Osteocyte (in vitro differentiated cells): ENCODE data around the gene NDUFA3. TPM values are rescaled to one million over a fixed set of nuclear protein-coding genes. Genes with fewer than 3 reads are reported as not detected.

ENCODE experiments used
- DNase-seq: peaks from one replicate; pipeline ENCODE4 v3.0.0; 2021; ENCODE audit warnings: mixed read lengths; ENCODE audit not compliant: unreplicated experiment; ENCODE audit errors: extremely low spot score
- H3K27ac Mint-ChIP-seq: one replicate; pipeline ENCODE4 v1.8.0; 2021; ENCODE audit warnings: mild to moderate bottlenecking, mixed read lengths; ENCODE audit not compliant: unreplicated experiment
- H3K27me3 Mint-ChIP-seq: one replicate; pipeline ENCODE4 v1.8.0; 2021; ENCODE audit warnings: mixed read lengths; ENCODE audit not compliant: unreplicated experiment
- H3K36me3 Mint-ChIP-seq: one replicate; pipeline ENCODE4 v1.8.0; 2021; ENCODE audit warnings: mixed read lengths; ENCODE audit not compliant: unreplicated experiment
- H3K4me1 Mint-ChIP-seq: one replicate; pipeline ENCODE4 v1.8.0; 2021; ENCODE audit warnings: mixed read lengths; ENCODE audit not compliant: unreplicated experiment
- H3K4me3 Mint-ChIP-seq: one replicate; pipeline ENCODE4 v1.8.0; 2021; ENCODE audit warnings: mild to moderate bottlenecking, moderate library complexity, mixed read lengths; ENCODE audit not compliant: unreplicated experiment
- H3K9me3 Mint-ChIP-seq: one replicate; pipeline ENCODE4 v1.8.0; 2021; ENCODE audit warnings: mixed read lengths; ENCODE audit not compliant: unreplicated experiment
- total RNA-seq: library from RNA; stranded (reverse); gene quantifications from 2 replicates; pipeline ENCODE4 v1.2.1, GENCODE V29; 2021
- TF ChIP-seq, protein P1 (sequence below): fragments of 200-600 bp; sonication (generic); IDR thresholded peaks from 2 replicates; pipeline ENCODE4 v1.5.0; 2021; ENCODE audit warnings: antibody characterized with exemption, mild to moderate bottlenecking, moderate library complexity

Gene NDUFA3
- total RNA-seq, 1 donor from 2014 or later, result 132 TPM

DNA sequence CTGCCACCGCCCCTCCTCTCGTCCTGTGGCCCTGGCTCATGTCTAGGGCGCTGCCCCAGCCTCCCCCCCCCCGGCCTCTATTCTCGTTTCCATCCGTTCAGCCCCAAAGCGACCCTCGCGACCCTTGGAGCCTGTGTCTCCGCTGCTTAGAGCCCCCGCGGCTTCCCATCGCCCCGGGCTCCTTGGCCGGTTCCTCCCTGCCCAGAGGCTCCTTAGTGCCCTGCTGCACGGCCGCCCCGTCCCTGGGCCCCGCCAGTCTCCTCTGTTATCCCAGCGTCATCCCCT is 25.7 kb downstream of the NDUFA3 start:
- H3K36me3 Mint-ChIP-seq, result peaks cover 14% of the 10 kb centered on the region
- H3K4me1 Mint-ChIP-seq, result no peaks in the 10 kb centered on the region
- no peak overlapping the region for H3K4me3 Mint-ChIP-seq
- H3K27me3 Mint-ChIP-seq, result no peaks in the 10 kb centered on the region
- DNase-seq, result no peak
- no peaks in the 10 kb centered on the region for H3K9me3 Mint-ChIP-seq
- TF ChIP-seq, protein P1, sequence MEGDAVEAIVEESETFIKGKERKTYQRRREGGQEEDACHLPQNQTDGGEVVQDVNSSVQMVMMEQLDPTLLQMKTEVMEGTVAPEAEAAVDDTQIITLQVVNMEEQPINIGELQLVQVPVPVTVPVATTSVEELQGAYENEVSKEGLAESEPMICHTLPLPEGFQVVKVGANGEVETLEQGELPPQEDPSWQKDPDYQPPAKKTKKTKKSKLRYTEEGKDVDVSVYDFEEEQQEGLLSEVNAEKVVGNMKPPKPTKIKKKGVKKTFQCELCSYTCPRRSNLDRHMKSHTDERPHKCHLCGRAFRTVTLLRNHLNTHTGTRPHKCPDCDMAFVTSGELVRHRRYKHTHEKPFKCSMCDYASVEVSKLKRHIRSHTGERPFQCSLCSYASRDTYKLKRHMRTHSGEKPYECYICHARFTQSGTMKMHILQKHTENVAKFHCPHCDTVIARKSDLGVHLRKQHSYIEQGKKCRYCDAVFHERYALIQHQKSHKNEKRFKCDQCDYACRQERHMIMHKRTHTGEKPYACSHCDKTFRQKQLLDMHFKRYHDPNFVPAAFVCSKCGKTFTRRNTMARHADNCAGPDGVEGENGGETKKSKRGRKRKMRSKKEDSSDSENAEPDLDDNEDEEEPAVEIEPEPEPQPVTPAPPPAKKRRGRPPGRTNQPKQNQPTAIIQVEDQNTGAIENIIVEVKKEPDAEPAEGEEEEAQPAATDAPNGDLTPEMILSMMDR, result no peak
- H3K27ac Mint-ChIP-seq, result no peak overlapping the region

DNA sequence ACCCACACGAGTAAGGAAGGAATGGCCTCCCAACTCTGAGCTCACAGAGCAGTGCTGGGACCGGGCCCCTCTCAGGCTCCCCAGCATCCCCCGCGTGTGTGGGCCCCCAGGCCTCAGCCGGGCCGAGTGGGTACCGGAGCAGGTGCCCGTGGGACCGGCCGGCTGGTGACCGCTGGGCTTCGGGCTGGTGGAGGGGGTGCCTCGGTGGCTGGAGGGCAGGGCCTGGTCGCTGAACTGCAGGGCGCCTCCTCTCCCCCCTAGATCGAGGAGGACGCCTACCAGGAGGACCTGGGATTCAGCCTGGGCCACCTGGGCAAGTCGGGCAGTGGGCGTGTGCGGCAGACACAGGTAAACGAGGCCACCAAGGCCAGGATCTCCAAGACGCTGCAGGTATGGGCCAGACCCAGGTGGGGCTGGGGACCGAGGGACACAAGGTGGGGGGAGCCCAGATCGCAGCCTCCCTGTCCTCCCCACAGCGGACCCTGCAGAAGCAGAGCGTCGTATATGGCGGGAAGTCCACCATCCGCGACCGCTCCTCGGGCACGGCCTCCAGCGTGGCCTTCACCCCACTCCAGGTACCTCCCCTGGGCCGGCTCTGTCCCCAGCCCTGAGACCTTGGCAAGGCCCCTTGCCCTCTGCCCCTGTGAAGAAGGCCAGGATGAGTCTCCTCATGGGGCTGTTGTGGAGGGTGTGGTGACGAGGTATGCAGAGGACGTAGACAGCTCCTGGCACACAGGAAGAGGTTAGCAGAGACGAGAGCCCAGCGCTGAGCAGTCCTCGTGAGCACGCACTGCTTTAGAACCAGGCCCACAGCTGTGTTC is 26.4 kb downstream of the NDUFA3 start:
- TF ChIP-seq, protein P1, result no peak
- Mint-ChIP-seq H3K4me1 (no peaks in the 10 kb centered on the region), H3K36me3 (peaks cover 13% of the 10 kb centered on the region), H3K4me3 (no peak overlapping the region), H3K27ac (no peak overlapping the region), H3K9me3 (no peaks in the 10 kb centered on the region), H3K27me3 (no peaks in the 10 kb centered on the region)
- no peak for DNase-seq

DNA sequence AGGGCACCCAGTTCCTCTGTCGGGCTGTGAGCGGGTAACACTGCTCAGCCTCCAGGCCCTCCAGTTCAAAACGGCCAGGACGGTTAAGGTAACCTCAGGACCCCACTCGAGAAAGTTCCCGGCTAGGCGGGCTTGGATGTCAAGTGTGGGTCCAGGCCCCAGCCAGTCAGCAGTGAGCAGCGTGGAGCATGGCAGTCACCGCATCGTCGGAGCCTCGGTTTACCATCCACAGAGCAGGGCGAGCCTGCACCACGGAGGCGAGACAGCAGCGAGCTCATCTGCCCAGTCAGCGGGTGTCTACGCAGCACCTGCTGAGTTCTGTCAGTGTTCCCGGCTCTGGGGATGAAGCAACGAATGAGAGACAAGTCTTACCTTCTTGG is 27.0 kb downstream of the NDUFA3 start:
- H3K4me3 Mint-ChIP-seq, result no peak overlapping the region
- H3K9me3 Mint-ChIP-seq, result no peaks in the 10 kb centered on the region
- H3K36me3 Mint-ChIP-seq, result peaks cover 11% of the 10 kb centered on the region
- no peak for DNase-seq
- H3K4me1 Mint-ChIP-seq, result no peaks in the 10 kb centered on the region
- peaks cover 5% of the 10 kb centered on the region for H3K27me3 Mint-ChIP-seq
- TF ChIP-seq, protein P1, result no peak
- H3K27ac Mint-ChIP-seq, result no peak overlapping the region

DNA sequence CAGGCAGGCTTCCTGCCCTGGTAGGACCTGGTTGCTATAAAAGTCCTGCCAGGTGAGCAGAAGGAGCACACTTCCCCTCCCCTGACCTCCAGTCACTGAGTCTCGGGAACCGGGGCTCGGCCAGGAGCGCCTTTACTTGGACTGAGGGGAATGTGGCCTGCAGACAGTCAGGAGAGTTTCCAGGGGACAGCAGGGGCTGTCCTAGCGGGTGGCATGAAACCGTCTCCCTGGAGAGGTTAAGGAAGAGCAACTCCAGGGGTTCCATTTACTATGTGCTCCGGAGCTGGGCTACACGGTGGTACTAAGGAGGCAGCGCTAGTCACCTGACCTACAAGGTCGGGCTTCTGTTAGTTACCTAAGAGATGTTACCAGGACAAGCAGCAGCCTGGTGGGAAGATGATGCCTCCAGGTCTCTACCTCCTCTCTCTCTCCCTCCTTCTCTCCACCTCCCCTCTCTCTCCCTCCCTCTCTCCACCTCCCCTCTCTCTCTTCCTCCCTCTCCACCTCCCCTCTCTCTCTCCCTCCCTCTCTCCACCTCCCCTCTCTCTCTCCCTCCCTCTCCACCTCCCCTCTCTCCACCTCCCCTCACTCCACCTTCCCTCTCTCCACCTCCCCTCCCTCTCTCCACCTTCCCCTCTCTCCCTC is 30.8 kb downstream of the NDUFA3 start:
- TF ChIP-seq, protein P1, result no peak
- H3K27me3 Mint-ChIP-seq, result peaks cover 5% of the 10 kb centered on the region
- H3K9me3 Mint-ChIP-seq, result no peaks in the 10 kb centered on the region
- H3K36me3 Mint-ChIP-seq, result peaks cover 4% of the 10 kb centered on the region
- H3K4me3 Mint-ChIP-seq, result no peak overlapping the region
- H3K4me1 Mint-ChIP-seq, result peaks cover 10% of the 10 kb centered on the region
- H3K27ac Mint-ChIP-seq, result no peak overlapping the region
- peak; percentile 89 for DNase-seq

DNA sequence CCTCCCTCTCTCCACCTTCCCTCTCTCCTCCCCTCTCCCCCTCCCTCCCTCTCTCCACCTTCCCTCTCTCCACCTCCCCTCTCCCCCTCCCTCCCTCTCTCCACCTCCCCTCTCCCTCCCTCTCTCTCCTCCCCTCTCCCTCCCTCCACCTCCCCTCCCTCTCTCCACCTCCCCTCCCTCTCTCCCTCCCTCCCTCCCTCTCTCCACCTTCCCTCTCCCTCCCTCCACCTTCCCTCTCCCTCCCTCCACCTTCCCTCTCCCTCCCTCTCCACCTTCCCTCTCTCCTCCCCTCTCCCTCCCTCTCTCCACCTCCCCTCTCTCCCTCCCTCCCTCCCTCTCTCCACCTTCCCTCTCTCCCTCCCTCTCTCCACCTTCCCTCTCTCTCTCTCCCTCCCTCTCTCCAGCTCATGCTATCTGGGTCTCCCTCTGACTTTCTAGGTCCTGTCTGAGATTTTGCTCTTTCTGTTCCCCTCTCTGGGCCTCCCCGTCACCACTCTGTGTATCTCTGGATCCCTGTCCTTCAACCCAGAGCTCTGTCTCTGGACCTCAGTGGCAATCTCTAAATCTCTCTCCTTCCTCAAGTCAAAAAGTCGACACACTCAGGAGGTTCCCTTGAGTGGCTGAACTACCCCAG is 31.4 kb downstream of the NDUFA3 start:
- peaks cover 4% of the 10 kb centered on the region for H3K36me3 Mint-ChIP-seq
- TF ChIP-seq, protein P1, result no peak
- H3K27me3 Mint-ChIP-seq, result peaks cover 5% of the 10 kb centered on the region
- peaks cover 16% of the 10 kb centered on the region for H3K4me1 Mint-ChIP-seq
- no peak for DNase-seq
- H3K9me3 Mint-ChIP-seq, result no peaks in the 10 kb centered on the region
- no peak overlapping the region for H3K4me3 Mint-ChIP-seq
- no peak overlapping the region for H3K27ac Mint-ChIP-seq
